ENCODE measurements around the gene DYSF.

Gene DYSF

DNA sequence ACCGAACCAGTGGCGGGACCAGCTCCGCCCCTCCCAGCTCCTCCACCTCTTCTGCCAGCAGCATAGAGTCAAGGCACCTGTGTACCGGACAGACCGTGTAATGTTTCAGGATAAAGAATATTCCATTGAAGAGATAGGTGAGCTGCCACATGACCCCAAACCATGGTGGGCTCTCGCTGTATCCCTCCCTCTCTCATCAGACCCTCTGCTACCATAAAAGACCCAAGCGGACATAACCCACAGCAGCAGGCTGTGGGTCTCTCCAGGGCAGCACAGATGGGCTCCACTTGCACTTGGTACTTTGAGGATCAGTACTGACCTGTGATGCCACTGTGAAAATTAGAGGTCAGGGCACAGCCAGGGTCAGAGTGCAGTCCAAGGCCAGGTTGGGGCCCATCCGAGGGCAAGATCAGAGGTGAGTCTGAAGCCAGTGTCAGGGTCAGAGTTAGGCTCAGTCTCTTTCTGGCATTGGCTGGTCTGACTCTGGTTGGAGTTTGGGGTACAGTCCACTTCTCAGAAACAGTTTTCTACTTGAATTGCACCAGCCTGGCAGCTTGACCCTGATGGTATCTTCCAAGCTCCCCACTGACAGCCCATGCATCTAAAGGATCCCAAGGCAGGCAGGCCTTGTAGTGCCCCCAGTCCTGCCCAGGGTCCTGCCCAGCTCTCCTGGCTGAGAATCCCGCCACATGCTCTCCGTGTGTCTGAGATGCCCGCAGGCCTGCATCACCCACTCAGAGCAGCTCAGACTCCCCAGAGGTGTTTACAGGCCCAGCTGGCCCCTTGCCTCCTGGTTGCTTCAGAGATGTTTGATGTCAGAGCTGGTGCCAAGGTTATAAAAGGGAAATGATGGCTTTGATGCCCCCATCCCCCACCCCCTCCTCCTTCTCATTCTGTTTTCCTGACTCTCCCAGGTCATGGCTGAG lies 212.1 kb downstream of the DYSF start:
- in situ Hi-C loops (cut with HindIII; ENCODE audit: low sequenced_read_pairs): no loop called here

DNA sequence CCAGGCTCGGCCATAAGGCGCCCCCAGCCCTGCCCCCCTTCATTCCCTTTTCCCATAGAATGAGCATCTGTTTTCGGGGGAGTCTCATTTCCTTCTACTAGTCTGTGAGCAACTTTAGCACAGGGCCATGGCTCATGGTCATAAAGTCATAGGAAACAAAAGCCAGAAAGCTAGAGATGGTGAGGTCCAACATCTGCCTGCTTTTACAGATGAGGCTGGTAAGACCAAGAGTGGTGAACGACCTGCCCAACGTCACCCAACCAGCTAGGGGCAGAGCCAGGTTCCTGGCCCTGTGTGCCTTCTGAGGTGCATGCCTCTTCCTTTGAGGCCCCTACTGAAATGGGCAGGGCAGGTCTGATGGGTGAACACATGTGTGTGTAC lies 212.7 kb downstream of the DYSF start:
- in situ Hi-C loops (cut with HindIII; ENCODE audit: low sequenced_read_pairs): no loop called here

DNA sequence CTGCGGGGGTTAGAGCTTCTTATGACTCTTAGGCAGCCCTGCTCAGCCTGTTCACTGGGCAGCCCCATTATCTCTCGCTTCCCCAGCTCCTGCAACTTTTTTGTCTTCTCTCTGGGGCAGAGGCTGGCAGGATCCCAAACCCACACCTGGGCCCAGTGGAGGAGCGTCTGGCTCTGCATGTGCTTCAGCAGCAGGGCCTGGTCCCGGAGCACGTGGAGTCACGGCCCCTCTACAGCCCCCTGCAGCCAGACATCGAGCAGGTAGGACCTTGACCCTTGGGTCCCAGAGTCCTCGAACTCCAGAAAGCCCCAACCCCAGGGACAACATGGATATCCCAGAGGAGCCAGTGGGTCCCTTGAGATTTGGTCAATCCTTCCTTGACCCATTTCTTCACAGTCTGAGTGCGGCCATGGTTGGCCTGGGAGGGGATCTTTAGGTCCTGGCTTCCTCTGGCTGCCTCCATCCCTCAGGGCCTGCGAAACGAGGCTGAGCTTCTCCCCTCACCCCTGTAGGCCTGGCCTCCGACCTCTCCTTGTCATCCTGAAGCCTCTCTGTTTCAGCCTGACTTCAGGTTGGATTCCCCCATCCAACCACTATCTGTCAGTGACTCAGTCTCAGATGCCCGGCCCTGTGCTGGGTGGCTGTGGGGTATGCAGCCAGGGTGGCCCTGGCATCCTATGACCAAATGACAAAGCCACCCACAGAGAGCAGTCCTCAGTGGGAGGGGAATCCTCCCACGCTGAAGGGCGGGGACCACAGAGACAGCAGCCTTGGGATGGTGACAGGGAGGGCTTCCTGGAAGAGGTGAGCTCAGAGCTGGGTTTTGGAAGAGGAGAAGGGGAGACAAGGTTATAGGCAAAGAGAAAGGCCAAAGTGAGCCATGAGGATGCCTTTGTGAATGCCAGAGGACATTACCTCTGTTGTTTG lies 214.2 kb downstream of the DYSF start:
- in situ Hi-C loops (cut with HindIII; ENCODE audit: low sequenced_read_pairs): no loop called here

DNA sequence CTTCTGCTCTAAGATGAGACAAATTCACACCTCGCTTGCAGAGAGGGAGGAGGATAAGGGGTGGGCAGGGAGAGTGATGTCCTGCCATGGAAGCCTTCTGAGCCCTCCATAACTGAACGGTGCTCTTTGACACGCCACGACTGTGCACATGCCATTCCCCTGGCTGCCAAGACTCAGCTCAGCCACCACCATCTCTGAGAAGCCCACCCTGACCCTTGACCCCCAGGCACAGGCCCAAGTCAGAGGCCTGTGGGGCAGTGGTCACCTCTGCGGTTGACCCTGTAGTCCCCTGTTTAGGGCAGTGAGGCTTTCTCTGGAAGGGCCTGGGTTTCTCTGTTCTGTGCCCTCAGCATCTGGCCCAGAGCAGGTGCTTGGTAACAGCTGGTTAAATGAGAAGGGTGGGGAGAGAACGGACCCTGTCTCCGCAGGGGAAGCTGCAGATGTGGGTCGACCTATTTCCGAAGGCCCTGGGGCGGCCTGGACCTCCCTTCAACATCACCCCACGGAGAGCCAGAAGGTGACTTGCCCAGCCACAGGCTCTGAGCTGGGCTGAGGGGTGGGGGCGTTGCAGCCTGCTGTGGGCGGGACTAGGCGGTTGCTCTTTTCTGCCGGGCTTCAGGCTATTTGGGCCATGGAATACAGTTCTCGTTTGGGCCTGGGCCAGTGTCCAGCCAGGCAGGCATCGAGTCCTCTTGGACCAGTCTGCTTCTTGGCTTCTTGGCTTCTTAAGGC lies 215.1 kb downstream of the DYSF start:
- in situ Hi-C loops (cut with HindIII; ENCODE audit: low sequenced_read_pairs): no loop called here

DNA sequence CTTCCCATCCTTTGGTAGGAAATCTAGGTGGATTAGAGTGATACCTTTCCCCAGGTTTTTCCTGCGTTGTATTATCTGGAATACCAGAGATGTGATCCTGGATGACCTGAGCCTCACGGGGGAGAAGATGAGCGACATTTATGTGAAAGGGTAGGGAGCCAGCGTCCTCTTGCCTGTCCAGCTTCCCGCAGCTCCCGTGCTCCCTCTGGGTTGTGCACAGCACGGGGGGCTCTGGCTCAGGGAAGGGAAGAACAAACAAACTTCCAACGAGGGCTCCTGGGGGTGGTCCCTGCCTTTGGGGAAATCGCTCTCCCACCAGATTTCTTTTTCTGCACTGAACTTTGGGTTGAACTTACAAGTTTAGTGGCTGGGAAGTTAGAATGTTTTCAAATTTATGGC lies 215.7 kb downstream of the DYSF start:
- in situ Hi-C loops (cut with HindIII; ENCODE audit: low sequenced_read_pairs): no loop called here

DNA sequence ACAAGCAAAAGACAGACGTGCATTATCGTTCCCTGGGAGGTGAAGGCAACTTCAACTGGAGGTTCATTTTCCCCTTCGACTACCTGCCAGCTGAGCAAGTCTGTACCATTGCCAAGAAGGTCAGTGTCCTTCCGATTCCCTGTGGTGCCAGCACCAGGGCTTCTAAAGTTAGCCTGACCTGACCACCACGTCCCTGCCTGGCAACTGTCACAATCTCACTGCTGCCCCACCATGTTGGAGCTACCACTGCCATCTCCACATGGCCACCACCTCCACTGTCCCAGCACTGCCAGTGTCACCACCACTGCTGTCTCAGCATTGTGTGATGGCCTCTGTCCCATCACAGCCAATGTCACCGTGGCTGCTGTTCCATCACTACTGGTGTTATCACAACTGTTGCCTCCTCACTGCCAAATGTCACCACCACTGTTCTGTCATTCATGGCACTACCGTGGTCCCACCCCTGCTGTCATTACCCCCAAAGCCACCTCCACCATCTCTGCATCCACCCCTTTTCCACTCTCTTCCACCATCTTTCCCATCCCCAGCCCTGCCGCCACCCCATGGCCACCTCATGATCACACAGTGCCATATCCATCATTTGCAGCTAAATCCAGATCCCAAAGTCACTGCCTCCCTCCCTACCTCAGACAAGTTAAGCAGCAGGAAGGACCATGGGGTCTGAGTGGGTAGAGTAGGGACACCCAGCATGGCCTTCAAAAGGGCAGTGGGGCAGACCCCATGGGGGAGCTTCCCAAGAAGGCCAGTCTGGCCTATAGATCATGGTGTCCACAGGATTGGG lies 216.5 kb downstream of the DYSF start:
- in situ Hi-C loops (cut with HindIII; ENCODE audit: low sequenced_read_pairs): no loop called here

DNA sequence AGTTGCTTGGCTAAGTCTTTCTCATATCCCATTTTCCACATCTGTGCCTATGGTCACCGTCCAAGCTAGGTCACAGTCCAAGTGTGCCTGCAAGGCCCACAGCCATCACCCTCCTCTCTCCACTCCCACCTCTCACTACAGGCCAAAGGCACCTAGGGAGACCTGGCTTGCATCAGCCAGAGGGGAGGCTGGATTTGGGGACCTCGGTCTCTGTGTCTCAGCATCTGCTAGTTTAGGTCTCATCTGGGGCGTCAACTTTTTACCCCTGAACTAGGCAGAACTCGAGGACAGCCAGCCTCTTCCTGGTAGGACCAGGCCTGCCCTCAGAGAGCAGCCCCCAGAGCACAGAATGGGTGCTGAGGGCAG lies 217.1 kb downstream of the DYSF start:
- in situ Hi-C loops (cut with HindIII; ENCODE audit: low sequenced_read_pairs): no loop called here

DNA sequence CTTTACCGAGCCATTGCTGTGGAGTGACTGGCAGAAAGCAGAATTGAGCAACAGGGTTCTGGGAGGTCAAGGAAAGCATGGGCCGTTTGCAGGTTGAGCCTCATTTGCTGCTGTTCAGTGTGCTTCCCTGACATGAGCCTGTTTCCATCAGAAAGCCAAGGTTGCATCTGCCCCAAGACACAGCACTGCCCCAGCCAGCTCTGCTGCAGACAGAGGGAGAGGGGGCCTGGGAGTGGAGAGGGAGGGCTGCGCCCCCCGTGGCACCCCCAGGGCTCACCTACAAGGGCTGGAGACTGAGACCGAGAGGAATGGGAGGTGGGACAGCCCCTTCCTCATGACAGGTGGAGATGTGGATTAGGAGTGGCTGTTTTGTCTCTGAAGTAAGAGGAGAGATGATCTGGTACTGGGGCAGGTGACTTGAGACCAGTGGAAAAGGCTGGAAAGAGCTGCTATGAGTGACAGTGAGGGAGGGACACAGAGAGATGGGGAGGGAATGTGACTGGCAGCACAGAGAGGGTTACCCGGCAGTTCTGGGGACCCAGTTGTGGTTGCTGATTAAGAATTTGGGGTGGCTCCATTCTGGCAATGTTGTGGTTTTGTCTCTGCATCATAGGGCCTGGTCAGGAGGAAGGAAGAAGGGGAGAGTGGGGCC lies 218.0 kb downstream of the DYSF start:
- in situ Hi-C loops (cut with HindIII; ENCODE audit: low sequenced_read_pairs): no loop called here

DNA sequence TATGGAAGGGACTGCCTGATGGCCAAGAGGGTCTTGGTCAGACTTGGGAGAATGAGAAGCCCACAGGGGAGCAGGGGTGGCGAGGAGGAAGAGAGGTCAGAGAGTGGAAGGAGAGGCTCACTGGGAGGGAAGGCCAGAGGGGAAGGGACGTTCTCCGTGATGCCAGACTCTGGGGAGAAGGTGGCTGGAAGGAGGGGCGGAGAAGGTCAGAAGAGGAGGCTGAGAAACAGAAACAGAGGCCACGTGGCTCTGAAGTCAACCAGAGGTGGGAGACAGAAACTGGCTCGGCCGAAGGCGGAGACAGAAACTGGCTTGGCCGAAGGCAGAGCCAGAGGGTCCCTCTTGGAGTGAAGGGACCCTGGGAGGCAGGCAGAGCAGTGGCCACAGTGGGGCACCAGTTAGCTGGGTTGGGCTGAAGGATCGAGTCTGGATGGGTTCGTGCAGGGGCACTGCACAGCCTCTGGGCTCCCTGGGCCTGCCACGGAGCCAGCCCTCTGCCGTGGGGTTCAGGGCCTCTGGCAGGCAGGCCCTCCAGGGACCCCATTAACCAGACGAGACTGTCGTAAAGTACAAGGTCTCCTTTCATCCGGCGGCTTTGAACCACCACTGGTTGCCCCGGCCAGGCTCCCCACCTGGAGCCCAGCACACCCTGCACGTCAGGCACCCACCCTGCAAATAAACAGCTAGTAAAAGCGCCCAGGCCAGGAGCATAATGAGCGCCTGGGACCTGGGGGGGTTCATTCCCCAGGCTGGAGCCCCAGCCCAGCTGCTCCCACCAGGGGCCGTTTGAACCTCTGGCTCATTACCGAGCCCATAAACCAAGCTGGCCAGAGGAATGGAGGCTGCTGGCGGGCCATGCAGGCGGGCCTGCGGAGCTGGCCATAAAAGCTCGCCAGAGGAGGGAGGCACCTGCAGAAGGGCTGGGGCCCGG lies 218.8 kb downstream of the DYSF start:
- in situ Hi-C loops (cut with HindIII; ENCODE audit: low sequenced_read_pairs): no loop called here

DNA sequence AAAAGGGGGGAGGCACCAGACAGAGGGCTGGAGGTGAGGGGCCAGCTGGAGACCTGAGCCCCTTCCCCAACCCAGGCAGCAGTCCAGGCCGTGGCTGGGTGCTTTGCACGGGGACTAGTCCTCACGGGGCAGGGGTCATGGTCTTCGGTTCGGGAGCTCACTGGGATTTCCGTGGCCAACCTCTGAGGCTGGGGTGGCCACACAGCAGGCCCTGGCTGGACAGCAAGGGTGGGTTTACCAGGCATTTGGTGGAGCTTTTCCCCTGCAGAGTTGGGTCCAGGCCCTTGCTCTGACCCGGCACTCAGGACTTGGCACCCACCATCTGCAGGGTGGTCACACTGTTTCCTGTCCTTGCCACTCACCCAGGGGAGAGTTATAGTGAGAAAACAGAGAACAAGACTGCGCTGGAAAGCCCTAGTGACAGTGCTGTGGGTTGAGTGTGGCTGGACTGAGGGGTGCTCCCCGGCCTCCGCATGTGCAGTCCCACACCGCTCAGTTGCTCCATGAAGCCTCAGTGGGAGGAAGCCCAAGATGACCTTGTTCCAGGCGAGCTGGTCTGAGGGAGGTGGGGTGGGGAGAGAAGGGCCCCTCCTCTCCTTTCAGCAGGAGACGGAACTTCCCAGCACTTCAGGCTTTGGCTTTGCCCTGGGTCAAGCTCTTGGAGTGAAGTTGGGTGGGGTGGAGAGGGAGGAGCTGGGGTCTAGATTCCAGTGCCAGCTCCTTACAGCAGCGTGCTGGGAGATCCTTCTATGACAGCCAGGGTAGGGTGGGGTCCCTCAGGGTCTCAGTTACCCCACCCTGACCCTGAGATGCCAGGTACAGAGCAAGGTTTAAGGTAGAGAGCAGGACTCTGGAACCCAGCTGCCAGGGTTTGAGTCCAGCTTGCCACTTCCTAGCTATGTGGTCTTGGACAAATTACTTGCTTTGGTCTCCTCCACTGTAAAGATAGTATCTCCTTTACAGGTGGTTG lies 219.8 kb downstream of the DYSF start:
- in situ Hi-C loops (cut with HindIII; ENCODE audit: low sequenced_read_pairs): no loop called here

DNA sequence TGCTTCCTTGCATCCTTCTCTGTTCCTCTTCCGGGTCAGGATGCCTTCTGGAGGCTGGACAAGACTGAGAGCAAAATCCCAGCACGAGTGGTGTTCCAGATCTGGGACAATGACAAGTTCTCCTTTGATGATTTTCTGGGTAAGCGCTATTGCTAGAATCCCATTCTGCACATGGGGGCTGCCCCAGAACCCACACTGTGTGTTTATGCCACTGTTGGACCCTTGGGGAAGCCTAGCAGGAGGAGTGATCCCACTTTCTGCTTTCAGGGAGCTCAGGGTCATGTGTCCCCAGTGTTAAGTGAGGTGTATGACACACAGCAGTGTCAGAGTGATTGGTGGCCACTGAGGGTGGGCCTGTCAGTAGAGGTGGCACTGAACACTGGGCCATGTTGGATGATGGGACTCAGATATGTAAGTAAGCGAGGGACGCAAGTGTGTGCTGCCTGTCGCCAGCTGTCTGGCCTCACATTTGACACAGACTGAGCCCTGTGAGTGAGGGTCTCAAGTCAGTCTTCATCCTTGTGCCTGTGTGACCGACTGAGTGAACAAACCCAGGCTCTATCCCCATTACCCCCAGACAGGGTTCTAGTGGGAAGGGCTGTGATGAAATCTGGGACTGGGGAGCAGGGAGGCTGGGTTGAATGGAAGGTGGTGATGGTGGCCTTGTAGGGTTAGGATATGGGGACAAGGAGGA lies 220.9 kb downstream of the DYSF start:
- in situ Hi-C loops (cut with HindIII; ENCODE audit: low sequenced_read_pairs): no loop called here

DNA sequence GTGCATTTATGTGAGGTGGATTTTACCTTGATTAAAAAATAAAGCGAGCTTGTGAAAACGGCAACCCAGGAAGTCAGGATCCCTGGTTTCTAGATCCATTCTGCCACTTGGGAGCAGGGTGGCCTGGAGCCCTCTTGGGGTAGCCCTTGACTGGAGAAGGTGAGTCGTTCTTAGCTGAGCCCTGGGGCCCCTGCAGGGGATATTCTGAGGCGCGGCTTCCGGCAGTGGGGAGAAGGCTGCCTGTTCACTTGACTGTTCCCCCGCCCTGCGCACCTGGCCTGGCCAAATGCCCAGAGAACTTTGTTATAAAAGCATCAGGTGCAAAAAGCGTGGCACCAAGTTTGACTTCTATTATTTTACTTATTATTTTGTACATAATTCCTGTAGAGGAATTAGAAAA lies 221.9 kb downstream of the DYSF start:
- in situ Hi-C loops (cut with HindIII; ENCODE audit: low sequenced_read_pairs): loop anchor here (5.0 kb wide), 1 partner anchor 33 kb away; no protein-coding TSS in a partner anchor

DNA sequence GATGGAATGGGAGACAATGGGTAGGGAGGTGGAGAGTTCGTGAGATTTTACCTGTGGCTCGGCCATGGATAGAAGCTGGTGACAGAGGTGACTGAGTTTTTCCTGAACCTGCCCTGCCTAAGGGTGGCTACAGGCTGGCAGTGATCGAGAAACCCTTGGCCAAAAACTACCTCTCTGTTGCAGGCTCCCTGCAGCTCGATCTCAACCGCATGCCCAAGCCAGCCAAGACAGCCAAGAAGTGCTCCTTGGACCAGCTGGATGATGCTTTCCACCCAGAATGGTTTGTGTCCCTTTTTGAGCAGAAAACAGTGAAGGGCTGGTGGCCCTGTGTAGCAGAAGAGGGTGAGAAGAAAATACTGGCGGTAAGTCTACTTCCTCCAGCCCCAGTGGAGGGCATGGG lies 225.5 kb downstream of the DYSF start:
- in situ Hi-C loops (cut with HindIII; ENCODE audit: low sequenced_read_pairs): loop anchor here (5.0 kb wide), 1 partner anchor 37 kb away; no protein-coding TSS in a partner anchor

DNA sequence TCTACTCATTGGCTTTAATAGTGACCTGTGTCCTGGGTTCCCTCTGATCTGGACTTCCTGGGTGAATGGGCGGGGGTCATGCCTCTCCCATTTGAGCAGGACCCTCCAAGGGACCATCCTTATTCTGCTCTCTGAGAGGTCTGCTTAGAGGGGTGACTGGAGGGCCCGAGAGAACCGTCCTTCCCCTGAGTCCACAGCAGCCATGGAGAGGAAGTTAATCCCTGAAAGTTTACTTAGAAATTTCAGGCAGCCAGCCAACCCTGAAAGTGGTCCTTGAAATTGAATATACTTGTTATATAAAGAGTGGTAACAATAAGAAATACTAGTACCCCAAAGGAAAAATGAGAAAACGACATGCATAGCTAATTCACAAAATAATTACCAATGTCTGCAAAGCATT lies 226.1 kb downstream of the DYSF start:
- in situ Hi-C loops (cut with HindIII; ENCODE audit: low sequenced_read_pairs): loop anchor here (5.0 kb wide), 1 partner anchor 37 kb away; no protein-coding TSS in a partner anchor

DNA sequence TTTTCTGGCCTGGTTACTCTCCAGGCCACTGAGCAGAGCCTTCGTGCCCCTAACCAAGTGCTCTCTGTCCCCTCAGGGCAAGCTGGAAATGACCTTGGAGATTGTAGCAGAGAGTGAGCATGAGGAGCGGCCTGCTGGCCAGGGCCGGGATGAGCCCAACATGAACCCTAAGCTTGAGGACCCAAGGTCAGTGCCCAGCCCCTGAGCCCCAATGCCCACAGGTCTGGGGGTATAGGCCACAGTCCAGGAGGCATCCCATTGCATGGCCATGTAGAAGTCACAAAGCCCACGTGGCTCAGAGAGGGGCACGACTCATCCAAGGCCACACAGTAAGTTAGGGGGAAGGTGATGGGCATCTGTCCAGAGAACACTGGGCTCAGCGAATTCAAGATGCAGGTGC lies 227.6 kb downstream of the DYSF start:
- in situ Hi-C loops (cut with HindIII; ENCODE audit: low sequenced_read_pairs): no loop called here

DNA sequence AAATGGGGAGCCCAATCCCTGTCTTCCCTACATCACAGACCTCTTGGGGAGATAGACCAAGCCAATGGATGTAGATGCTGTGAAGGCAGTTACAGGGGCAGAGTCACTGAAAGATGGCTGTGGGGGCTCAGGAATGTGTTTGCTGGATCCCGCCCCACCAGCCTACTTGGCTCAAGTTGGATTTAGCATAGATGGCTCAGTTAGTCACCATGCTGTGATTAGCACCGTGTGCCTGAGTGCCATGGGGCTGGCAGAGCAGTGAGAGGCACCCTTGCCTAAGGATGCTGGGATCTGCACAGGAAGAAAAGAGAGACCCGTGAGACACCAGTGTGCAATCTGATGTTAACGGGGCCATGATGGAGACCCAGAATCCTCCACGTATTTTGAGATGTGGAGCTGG lies 228.3 kb downstream of the DYSF start:
- in situ Hi-C loops (cut with HindIII; ENCODE audit: low sequenced_read_pairs): no loop called here

DNA sequence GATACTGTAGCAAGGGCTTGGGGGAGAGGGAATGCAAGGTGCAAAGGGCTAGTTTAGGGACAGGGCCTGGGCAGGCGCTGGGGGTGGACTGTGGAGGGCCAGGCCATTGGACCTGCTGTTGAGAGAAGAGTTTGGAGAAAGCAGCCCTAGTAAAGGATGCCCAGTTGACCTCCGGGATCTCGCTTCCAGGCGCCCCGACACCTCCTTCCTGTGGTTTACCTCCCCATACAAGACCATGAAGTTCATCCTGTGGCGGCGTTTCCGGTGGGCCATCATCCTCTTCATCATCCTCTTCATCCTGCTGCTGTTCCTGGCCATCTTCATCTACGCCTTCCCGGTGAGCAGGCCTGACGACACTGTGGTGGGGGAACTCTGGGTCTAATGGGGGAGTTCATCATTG lies 229.0 kb downstream of the DYSF start:
- in situ Hi-C loops (cut with HindIII; ENCODE audit: low sequenced_read_pairs): no loop called here

Measured in endothelial cell of hepatic sinusoid (primary cell).